Measurements from ENCODE around the gene PSMB7. TPM values are rescaled to one million over a fixed set of nuclear protein-coding genes. Genes with fewer than 3 reads are reported as not detected.

PSMB7 gene
- total RNA-seq, 3 donors from 2014 or later, result 298 to 324 (median 309) TPM

GRCh38 chr9:124339603-124340146, 75.6 kb downstream of the PSMB7 start:
- Mint-ChIP-seq H3K4me1 (ENCODE audit: low read depth) (no peaks in the 10 kb centered on the region), H3K27me3 (ENCODE audit: low read depth) (no peaks in the 10 kb centered on the region), H3K36me3 (ENCODE audit: insufficient read depth) (peaks cover 10% of the 10 kb centered on the region), H3K4me3 (no peak overlapping the region), H3K9me3 (no peaks in the 10 kb centered on the region)
- ATAC-seq (no peak), DNase-seq (no peak)

GRCh38 chr9:124337562-124337961, 77.7 kb downstream of the PSMB7 start:
- ATAC-seq, result no peak
- DNase-seq, result no peak
- Mint-ChIP-seq H3K27me3 (ENCODE audit: low read depth) (no peaks in the 10 kb centered on the region), H3K36me3 (ENCODE audit: insufficient read depth) (peaks cover 14% of the 10 kb centered on the region), H3K9me3 (no peaks in the 10 kb centered on the region), H3K4me1 (ENCODE audit: low read depth) (no peaks in the 10 kb centered on the region), H3K4me3 (no peak overlapping the region)

DNA sequence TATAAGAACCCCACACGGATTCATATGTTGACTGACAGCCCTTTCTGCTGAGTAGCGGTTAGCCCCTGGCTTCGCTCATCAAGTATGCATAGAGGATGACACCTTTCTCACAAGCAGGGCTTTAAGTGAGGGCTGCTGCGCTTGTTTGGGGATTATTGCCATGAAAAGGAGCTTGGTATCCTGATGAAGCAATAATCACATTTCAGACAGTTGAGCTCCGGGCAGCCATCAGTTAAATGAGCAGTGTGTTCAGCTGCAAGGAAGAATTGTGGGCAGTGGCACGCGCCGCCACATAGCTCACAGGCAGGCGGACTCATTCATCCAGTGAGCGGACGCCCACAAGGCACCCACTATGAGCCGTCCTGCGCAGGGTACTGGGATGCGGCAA, 79.9 kb downstream of the PSMB7 start:
- Mint-ChIP-seq H3K9me3 (no peaks in the 10 kb centered on the region), H3K4me1 (ENCODE audit: low read depth) (no peaks in the 10 kb centered on the region), H3K27me3 (ENCODE audit: low read depth) (no peaks in the 10 kb centered on the region), H3K4me3 (no peak overlapping the region), H3K36me3 (ENCODE audit: insufficient read depth) (peaks cover 14% of the 10 kb centered on the region)
- DNase-seq, result no peak
- ATAC-seq, result no peak

DNA sequence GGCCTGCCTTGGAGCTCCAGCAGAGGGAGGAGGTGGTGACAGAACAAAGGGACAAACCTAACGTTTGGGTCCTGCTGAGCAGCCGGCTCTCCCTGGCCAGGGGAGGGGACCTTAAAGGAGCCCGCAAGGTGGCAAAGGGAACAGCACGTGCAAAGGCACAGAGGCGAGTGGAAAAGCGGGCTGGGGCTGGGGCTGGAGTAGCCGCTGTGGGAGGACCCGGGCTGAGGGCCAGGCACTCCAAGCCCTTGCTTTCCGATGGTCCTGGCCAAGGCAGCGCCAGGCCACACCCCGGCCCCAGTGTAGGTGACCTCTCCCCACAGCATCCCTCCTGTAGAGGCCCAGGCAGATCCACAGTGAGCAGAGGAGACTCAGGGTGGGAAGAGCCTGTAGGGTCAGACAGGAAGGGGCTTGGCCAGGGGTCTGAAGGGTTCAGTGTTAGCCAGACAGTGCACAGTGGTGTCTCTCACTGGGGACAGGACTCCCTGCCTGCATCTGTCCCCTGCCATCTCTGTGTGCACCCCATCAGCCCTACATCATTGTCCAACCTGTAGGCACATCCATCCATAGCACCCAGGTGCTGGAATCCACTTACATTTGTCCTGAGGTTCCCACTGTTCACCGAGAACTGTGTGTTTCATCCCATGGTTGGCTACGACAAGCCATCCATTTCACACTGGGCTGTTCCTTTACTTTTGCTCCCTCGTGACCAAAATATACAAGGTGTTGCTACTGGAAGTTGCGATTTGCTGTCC, 80.5 kb downstream of the PSMB7 start:
- Mint-ChIP-seq H3K4me1 (ENCODE audit: low read depth) (no peaks in the 10 kb centered on the region), H3K4me3 (no peak overlapping the region), H3K27me3 (ENCODE audit: low read depth) (no peaks in the 10 kb centered on the region), H3K9me3 (no peaks in the 10 kb centered on the region), H3K36me3 (ENCODE audit: insufficient read depth) (peaks cover 14% of the 10 kb centered on the region)
- ATAC-seq (no peak), DNase-seq (no peak)

DNA sequence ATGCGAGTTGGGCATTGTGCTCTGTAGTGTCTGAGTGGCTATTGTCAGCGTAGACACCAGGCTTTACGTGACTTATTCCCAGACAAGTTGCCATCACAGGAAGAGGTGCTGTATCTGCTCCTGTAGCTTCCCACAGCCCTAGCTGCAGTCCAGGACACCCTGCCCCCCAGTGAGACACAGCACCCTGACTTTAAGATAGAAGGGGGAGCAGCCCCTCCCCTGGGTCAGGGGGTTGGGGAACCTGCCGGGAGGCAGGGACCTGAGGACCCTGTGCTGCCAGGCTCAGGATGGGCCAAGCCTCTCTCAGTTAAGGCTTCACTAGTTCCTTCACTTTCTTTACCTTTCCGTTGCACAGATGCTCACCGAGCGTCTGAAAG, 82.1 kb downstream of the PSMB7 start:
- DNase-seq, result no peak
- ATAC-seq, result no peak
- H3K9me3 Mint-ChIP-seq, result no peaks in the 10 kb centered on the region
- H3K4me3 Mint-ChIP-seq, result no peak overlapping the region
- no peaks in the 10 kb centered on the region for H3K27me3 Mint-ChIP-seq (ENCODE audit: low read depth)
- no peaks in the 10 kb centered on the region for H3K4me1 Mint-ChIP-seq (ENCODE audit: low read depth)
- H3K36me3 Mint-ChIP-seq (ENCODE audit: insufficient read depth), result peaks cover 11% of the 10 kb centered on the region

GRCh38 chr9:124332361-124333202, 82.7 kb downstream of the PSMB7 start:
- H3K9me3 Mint-ChIP-seq, result no peaks in the 10 kb centered on the region
- no peaks in the 10 kb centered on the region for H3K27me3 Mint-ChIP-seq (ENCODE audit: low read depth)
- H3K4me1 Mint-ChIP-seq (ENCODE audit: low read depth), result no peaks in the 10 kb centered on the region
- H3K4me3 Mint-ChIP-seq, result no peak overlapping the region
- DNase-seq (no peak), ATAC-seq (no peak)
- peaks cover 9% of the 10 kb centered on the region for H3K36me3 Mint-ChIP-seq (ENCODE audit: insufficient read depth)

DNA sequence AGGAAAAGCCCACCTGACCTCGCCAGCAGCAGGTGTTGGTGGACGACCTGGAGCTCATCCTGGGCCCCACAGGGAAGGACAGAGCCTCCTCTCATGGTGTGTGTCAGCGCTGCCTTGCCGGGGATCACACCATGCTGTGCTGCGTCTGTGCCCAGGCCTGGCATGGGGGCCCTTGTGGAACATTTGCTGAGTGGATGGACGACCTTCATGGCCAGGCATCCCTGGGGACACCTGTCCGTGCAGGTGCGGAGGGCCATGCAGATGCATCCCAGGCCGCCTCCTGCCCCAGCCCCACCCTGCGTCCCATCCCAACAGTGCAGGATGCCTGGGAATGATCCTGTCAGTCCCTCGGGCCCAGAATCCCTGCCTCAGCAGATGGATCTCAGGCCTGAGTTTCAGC, 83.7 kb downstream of the PSMB7 start:
- H3K36me3 Mint-ChIP-seq (ENCODE audit: insufficient read depth), result peaks cover 5% of the 10 kb centered on the region

DNA sequence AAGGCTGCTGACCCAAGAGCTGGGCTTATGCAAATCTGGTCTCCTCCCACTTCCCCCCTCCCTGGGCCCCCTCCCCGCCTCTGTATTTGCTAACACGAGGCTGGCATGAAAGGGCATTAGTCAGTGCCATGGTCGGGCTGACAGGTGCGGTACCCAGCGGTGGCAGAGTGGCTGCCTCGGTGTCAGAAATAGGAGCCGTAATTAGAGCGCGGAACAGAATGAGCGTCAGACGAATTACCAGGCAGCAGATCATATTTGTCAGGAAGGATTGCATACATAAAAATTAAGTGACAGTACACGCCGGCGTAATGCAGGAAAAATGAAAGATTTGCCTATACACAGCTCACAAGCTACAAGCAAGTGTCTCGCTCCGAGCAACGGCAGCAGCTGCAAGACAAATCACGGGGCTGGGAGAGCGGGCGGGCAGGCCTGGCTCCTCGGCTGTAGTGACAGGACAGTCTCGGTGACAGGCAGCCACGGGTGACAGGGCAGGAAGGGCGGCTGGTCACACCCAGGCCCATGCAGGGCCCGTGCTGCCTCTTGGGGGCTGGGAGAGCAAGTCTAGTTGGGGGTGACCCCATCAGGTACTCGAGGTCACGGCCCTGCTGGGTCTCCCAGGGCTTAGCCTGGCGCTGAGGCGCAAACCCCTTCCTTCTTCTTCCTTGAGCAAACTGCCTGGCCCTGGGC, 85.1 kb downstream of the PSMB7 start:
- H3K36me3 Mint-ChIP-seq (ENCODE audit: insufficient read depth), result peaks cover 4% of the 10 kb centered on the region
- DNase-seq, result no peak
- ATAC-seq, result no peak
- no peak overlapping the region for H3K4me3 Mint-ChIP-seq
- H3K4me1 Mint-ChIP-seq (ENCODE audit: low read depth), result no peaks in the 10 kb centered on the region
- H3K9me3 Mint-ChIP-seq, result no peaks in the 10 kb centered on the region
- no peaks in the 10 kb centered on the region for H3K27me3 Mint-ChIP-seq (ENCODE audit: low read depth)

More for the DNA sequence above, 83.7 kb downstream of the PSMB7 start:
- H3K9me3 Mint-ChIP-seq, result no peaks in the 10 kb centered on the region
- H3K27me3 Mint-ChIP-seq (ENCODE audit: low read depth), result no peaks in the 10 kb centered on the region
- ATAC-seq (no peak), DNase-seq (no peak)
- H3K4me3 Mint-ChIP-seq, result no peak overlapping the region
- H3K4me1 Mint-ChIP-seq (ENCODE audit: low read depth), result no peaks in the 10 kb centered on the region

GRCh38 chr9:124329206-124329792, 85.9 kb downstream of the PSMB7 start:
- Mint-ChIP-seq H3K36me3 (ENCODE audit: insufficient read depth) (peaks cover 4% of the 10 kb centered on the region), H3K4me1 (ENCODE audit: low read depth) (no peaks in the 10 kb centered on the region), H3K4me3 (no peak overlapping the region), H3K27me3 (ENCODE audit: low read depth) (no peaks in the 10 kb centered on the region), H3K9me3 (no peaks in the 10 kb centered on the region)
- no peak for DNase-seq
- ATAC-seq, result no peak

DNA sequence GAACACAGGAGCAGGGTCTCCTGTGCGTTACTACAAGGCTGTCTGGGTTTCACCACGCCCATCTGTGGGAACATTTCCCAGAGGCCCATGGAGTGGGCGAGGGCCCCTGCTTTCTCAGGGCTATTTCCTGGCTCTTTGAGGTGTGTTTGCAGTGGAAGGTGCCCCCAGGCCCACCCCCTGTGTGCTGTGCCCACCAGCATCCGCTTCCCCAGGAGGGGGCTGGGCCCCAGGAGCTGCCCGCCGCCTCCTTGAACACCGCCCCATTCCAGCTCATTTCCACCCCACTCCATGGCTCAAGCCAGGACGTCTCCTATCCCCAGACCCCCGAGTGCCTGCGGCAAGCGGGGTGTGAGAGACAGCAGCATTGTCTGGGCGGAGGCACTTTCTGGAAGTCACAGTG, 87.0 kb downstream of the PSMB7 start:
- Mint-ChIP-seq H3K4me1 (ENCODE audit: low read depth) (no peaks in the 10 kb centered on the region), H3K4me3 (no peak overlapping the region), H3K9me3 (no peaks in the 10 kb centered on the region), H3K36me3 (ENCODE audit: insufficient read depth) (no peaks in the 10 kb centered on the region), H3K27me3 (ENCODE audit: low read depth) (no peaks in the 10 kb centered on the region)
- ATAC-seq (no peak), DNase-seq (no peak)

DNA sequence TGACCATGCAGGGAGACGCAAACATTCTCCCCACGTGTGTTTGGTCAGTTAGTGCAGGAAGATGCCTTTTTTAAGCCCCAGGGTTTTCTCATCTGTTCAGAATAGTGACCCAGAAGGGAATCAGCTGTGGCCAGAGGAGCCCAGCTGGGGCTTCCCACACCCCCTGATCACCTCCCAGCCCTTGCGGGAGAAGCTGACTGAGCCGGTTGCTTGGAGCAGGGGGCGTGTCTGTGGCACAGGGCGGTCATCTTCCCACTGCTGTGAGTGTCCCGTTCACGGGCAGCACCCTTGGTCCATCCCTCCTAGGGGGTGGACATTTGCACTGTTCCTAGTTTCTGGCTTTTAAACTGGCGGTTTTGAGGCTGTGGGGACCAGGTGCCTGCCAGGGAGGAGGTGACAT, 87.8 kb downstream of the PSMB7 start:
- Mint-ChIP-seq H3K4me1 (ENCODE audit: low read depth) (no peaks in the 10 kb centered on the region), H3K27me3 (ENCODE audit: low read depth) (no peaks in the 10 kb centered on the region), H3K36me3 (ENCODE audit: insufficient read depth) (no peaks in the 10 kb centered on the region), H3K4me3 (no peak overlapping the region), H3K9me3 (no peaks in the 10 kb centered on the region)
- ATAC-seq (no peak), DNase-seq (no peak)

DNA sequence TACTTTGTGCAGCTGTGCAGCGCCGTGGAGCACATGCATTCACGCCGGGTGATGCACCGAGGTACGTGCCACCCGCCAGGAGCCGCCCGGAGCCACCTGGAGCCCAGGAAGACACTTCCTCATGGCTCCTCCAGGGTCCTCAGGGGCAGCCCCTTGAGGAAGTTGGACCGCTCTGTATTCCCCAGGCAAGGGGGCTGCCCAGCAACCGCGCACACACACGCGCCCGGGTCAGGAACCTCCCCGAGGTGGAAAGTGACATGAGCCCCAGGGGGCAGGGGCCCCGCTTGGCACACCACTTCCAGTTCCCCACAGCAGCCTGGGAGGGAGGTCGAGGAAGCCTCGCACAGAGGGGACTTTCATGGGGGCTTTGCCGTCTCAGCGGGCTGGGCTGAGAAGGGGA, 88.9 kb downstream of the PSMB7 start:
- Mint-ChIP-seq H3K4me1 (ENCODE audit: low read depth) (no peaks in the 10 kb centered on the region), H3K4me3 (no peak overlapping the region), H3K27me3 (ENCODE audit: low read depth) (no peaks in the 10 kb centered on the region), H3K9me3 (no peaks in the 10 kb centered on the region), H3K36me3 (ENCODE audit: insufficient read depth) (no peaks in the 10 kb centered on the region)
- ATAC-seq (no peak), DNase-seq (no peak)

GRCh38 chr9:124325816-124326215, 89.4 kb downstream of the PSMB7 start:
- Mint-ChIP-seq H3K4me1 (ENCODE audit: low read depth) (no peaks in the 10 kb centered on the region), H3K9me3 (no peaks in the 10 kb centered on the region), H3K27me3 (ENCODE audit: low read depth) (no peaks in the 10 kb centered on the region), H3K4me3 (no peak overlapping the region), H3K36me3 (ENCODE audit: insufficient read depth) (no peaks in the 10 kb centered on the region)
- ATAC-seq, result no peak
- no peak for DNase-seq

- ATAC-seq (no peak), DNase-seq (no peak)
- H3K36me3 Mint-ChIP-seq (ENCODE audit: insufficient read depth), result no peaks in the 10 kb centered on the region
- H3K4me3 Mint-ChIP-seq, result no peak overlapping the region
- no peaks in the 10 kb centered on the region for H3K27me3 Mint-ChIP-seq (ENCODE audit: low read depth)
- no peaks in the 10 kb centered on the region for H3K4me1 Mint-ChIP-seq (ENCODE audit: low read depth)
- H3K9me3 Mint-ChIP-seq, result no peaks in the 10 kb centered on the region
These were observed 91.3 kb downstream of the PSMB7 start for GRCh38 chr9:124323904-124324303.

Data from activated T-cell treated with anti-CD3 and anti-CD28 coated beads, Interleukin-2, amount 50 U/mL, for 4 hours (primary cell).